Thyroid gland (tissue), 4 donors: Measurements from ENCODE around the gene SEPTIN8.
"Not testable (repeated sequence)": the region's sequence is repeated elsewhere in the genome, so short reads cannot be mapped to it uniquely, and the experiment has no call there.

Source experiments
- CTCF ChIP-seq, 6 experiments: fragments of 200-600 bp in 3 of 6; fragments of 450-650 bp in 3 of 6; sonication (generic) in 3 of 6; IDR thresholded peaks; one replicate each; pipeline ENCODE4 v1.5.1; 2016 to 2019; ENCODE audit warnings: antibody characterized with exemption in 6 of 6, mild to moderate bottlenecking in 2 of 6, inconsistent platforms in 1 of 6, moderate library complexity in 1 of 6
- POLR2A ChIP-seq, 2 donors: fragments of 450-650 bp; IDR thresholded peaks; one replicate each; pipeline ENCODE4 v1.6.1; 2017; ENCODE audit warnings: antibody characterized with exemption in 2 of 2, mild to moderate bottlenecking in 2 of 2, moderate library complexity in 1 of 2

- not testable (repeated sequence) for TF ChIP-seq CTCF, POLR2A (IDR thresholded peaks at IDR 0.05)
Observed at GRCh38 chr5:132805872-132806271, 28.8 kb upstream of the SEPTIN8 start.
